CD4-positive, alpha-beta T cell treated with Interleukin-21 for 1 hour (primary cell): ENCODE results near the gene KRT40.
"Not testable (repeated sequence)": the region's sequence is repeated elsewhere in the genome, so short reads cannot be mapped to it uniquely, and the experiment has no call there.

Experiments used
- DNase-seq: peaks from one replicate; pipeline ENCODE4 v3.0.0-alpha.2; 2020

KRT40 gene

GRCh38 chr17:40984226-40984625, at the start of gene KRT40:
Gene KRT40, minus strand, starts transcription at chr17:40984326. Its CDS starts 53 bp downstream, at chr17:40984273.
- no peak for DNase-seq

- DNase-seq: no peak
Observed at GRCh38 chr17:41029633-41030245, 45.6 kb upstream of the KRT40 start, which contains the start of gene KRTAP1-4. Gene KRTAP1-4, minus strand, starts transcription at chr17:41030195. Its CDS starts 117 bp downstream, at chr17:41030078.

- DNase-seq: no peak
Observed at GRCh38 chr17:41026715-41027471, 42.8 kb upstream of the KRT40 start, which contains the start of gene KRTAP1-5. Gene KRTAP1-5, minus strand, starts transcription at chr17:41027208. Its CDS starts 53 bp downstream, at chr17:41027155.

GRCh38 chr17:41024697-41025096, 40.6 kb upstream of the KRT40 start:
- no peak for DNase-seq

GRCh38 chr17:41020336-41020735, 36.2 kb upstream of the KRT40 start:
- no peak for DNase-seq

- no peak for DNase-seq
Observed at GRCh38 chr17:41019415-41019814, 35.3 kb upstream of the KRT40 start.

- no peak for DNase-seq
Observed at GRCh38 chr17:41018541-41018940, 34.4 kb upstream of the KRT40 start.

GRCh38 chr17:41016578-41017215, 32.6 kb upstream of the KRT40 start:
- no peak for DNase-seq

- no peak for DNase-seq
Observed at GRCh38 chr17:41015454-41015853, 31.3 kb upstream of the KRT40 start.

- DNase-seq: no peak
Observed at GRCh38 chr17:41013606-41014005, 29.5 kb upstream of the KRT40 start.

- DNase-seq: no peak
Observed at GRCh38 chr17:41013181-41013580, 29.1 kb upstream of the KRT40 start.

GRCh38 chr17:41012326-41013120, 28.4 kb upstream of the KRT40 start:
- DNase-seq: no peak

GRCh38 chr17:41010441-41010840, 26.3 kb upstream of the KRT40 start:
- DNase-seq: no peak

- no peak for DNase-seq
Observed at GRCh38 chr17:41009936-41010335, 25.8 kb upstream of the KRT40 start.

- DNase-seq: no peak
Observed at GRCh38 chr17:41009301-41009760, 25.2 kb upstream of the KRT40 start.

GRCh38 chr17:41008811-41009210, 24.7 kb upstream of the KRT40 start, which contains the start of gene KRTAP3-1:
Gene KRTAP3-1, minus strand, starts transcription at chr17:41009128. Its CDS starts 54 bp downstream, at chr17:41009074.
- no peak for DNase-seq

GRCh38 chr17:41004397-41004796, 20.3 kb upstream of the KRT40 start:
- no peak for DNase-seq

GRCh38 chr17:41003926-41004325, 19.8 kb upstream of the KRT40 start:
- no peak for DNase-seq

- no peak for DNase-seq
Observed at GRCh38 chr17:41002814-41003213, 18.7 kb upstream of the KRT40 start.

- no peak for DNase-seq
Observed at GRCh38 chr17:41001795-41002194, 17.7 kb upstream of the KRT40 start.

- not testable (repeated sequence) for DNase-seq
Observed at GRCh38 chr17:40999563-40999962, 15.4 kb upstream of the KRT40 start, which contains the start of gene KRTAP3-2. Gene KRTAP3-2, minus strand, starts transcription at chr17:40999906. Its CDS starts 53 bp downstream, at chr17:40999853.

GRCh38 chr17:40997361-40997760, 13.2 kb upstream of the KRT40 start:
- DNase-seq: no peak

- no peak for DNase-seq
Observed at GRCh38 chr17:40996829-40997228, 12.7 kb upstream of the KRT40 start.
